Activated CD8-positive, alpha-beta T cell treated with anti-CD3 and anti-CD28 coated beads, Interleukin-2, amount 10 ng/mL, durations not matched to agents 7 days and 5 days (primary cell): ENCODE data around the gene CHMP3. TPM values are rescaled to one million over a fixed set of nuclear protein-coding genes. Genes with fewer than 3 reads are reported as not detected.
"Not testable (repeated sequence)": the region's sequence is repeated elsewhere in the genome, so short reads cannot be mapped to it uniquely, and the experiment has no call there.

Source experiments
- ATAC-seq: fragments of 150-1000 bp; cut with Tn5 transposase; one replicate; pipeline ENCODE4 v1.10.0; 2021; ENCODE audit warnings: moderate library complexity
- CTCF ChIA-PET: fragments of 350-600 bp; sonication (Branson Sonifier 250); formaldehyde crosslinking; loops from one replicate; lab custom pipeline; 2021; ENCODE audit warnings: antibody characterized with exemption; lab: Charles Lee
- POLR2A ChIA-PET: fragments of 350-600 bp; sonication (Branson Sonifier 250); formaldehyde crosslinking; loops from one replicate; lab custom pipeline; 2021; ENCODE audit warnings: antibody characterized with exemption; lab: Charles Lee
- DNase-seq: peaks from one replicate; pipeline ENCODE4 v3.0.0-alpha.2; 2020
- H3K27ac Mint-ChIP-seq: one replicate; pipeline ENCODE4 v1.8.0; 2021; ENCODE audit warnings: mild to moderate bottlenecking, mixed read lengths
- H3K27me3 Mint-ChIP-seq: one replicate; pipeline ENCODE4 v1.8.0; 2021; ENCODE audit warnings: low read depth, mixed read lengths
- H3K36me3 Mint-ChIP-seq: one replicate; pipeline ENCODE4 v1.8.0; 2021; ENCODE audit warnings: low read depth, mixed read lengths
- H3K4me1 Mint-ChIP-seq: one replicate; pipeline ENCODE4 v1.8.0; 2021; ENCODE audit warnings: low read depth, mixed read lengths
- H3K4me3 Mint-ChIP-seq: one replicate; pipeline ENCODE4 v1.8.0; 2021; ENCODE audit warnings: mild to moderate bottlenecking, mixed read lengths
- H3K9me3 Mint-ChIP-seq: one replicate; pipeline ENCODE4 v1.8.0; 2022; ENCODE audit warnings: mixed read lengths; ENCODE audit not compliant: insufficient read depth
- total RNA-seq, 2 experiments: library from RNA; stranded (reverse); gene quantifications; one replicate each; pipeline ENCODE4 v1.2.3, GENCODE V29; 2021

Gene CHMP3
- total RNA-seq, 2 experiments from 2014 or later, result 38.4 to 39.9 TPM

DNA sequence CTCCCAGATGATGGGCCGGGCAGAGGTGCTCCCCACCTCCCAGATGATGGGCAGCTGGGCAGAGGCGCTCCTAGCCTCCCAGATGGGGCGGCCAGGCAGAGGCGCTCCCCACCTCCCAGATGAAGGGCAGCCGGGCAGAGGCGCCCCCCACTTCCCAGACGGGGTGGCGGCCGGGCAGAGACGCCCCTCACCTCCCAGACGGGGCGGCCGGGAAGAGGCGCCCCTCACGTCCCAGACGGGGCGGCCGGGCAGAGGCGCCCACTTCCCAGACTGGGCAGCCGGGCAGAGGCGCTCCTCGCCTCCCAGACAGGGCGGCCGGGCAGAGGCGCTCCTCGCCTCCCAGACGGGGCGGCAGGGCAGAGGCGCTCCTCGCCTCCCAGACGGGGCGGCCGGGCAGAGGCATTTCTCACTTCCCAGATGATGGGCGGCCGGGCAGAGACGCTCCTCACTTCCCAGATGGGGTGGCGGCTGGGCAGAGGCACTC lies 14.3 kb downstream of the CHMP3 start:
- H3K27ac Mint-ChIP-seq, CTCF ChIA-PET, ATAC-seq, DNase-seq, H3K4me3 Mint-ChIP-seq, POLR2A ChIA-PET, H3K27me3 Mint-ChIP-seq: not testable (repeated sequence)
- H3K36me3 Mint-ChIP-seq, result peaks cover 57% of the 10 kb centered on the region
- peaks cover 18% of the 10 kb centered on the region for H3K4me1 Mint-ChIP-seq
- H3K9me3 Mint-ChIP-seq, result peaks cover 21% of the 10 kb centered on the region

DNA sequence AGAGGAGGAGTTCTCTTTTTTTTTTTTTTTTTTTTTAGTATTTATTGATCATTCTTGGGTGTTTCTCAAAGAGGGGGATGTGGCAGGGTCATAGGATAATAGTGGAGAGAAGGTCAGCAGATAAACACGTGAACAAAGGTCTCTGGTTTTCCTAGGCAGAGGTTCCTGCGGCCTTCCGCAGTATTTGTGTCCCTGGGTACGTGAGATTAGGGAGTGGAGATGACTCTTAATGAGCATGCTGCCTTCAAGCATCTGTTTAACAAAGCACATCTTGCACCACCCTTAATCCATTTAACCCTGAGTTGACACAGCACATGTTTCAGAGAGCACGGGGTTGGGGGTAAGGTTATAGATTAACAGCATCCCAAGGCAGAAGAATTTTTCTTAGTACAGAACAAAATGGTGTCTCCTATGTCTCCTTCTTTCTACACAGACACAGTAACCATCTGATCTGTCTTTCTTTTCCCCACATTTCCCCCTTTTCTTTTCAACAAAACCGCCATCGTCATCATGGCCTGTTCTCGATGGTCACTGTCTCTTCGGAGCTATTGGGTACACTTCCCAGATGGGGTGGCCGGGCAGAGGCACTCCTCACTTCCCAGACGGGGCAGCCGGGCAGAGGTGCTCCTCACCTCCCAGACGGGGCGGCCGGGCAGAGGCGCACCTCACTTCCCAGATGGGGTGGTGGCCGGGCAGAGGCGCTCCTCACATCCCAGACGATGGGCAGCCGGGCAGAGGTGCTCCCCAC lies 14.9 kb downstream of the CHMP3 start:
- CTCF ChIA-PET, result not testable (repeated sequence)

GRCh38 chr2:86545296-86545924 lies 17.8 kb downstream of the CHMP3 start:
- Mint-ChIP-seq H3K36me3 (peaks cover 46% of the 10 kb centered on the region), H3K9me3 (peaks cover 21% of the 10 kb centered on the region)
- POLR2A ChIA-PET, H3K27ac Mint-ChIP-seq, ATAC-seq, H3K4me1 Mint-ChIP-seq, H3K4me3 Mint-ChIP-seq, DNase-seq, H3K27me3 Mint-ChIP-seq, CTCF ChIA-PET: not testable (repeated sequence)

More for the DNA sequence above, 14.9 kb downstream of the CHMP3 start:
- H3K27me3 Mint-ChIP-seq, H3K27ac Mint-ChIP-seq, POLR2A ChIA-PET, DNase-seq, ATAC-seq, H3K4me3 Mint-ChIP-seq: not testable (repeated sequence)
- Mint-ChIP-seq H3K4me1 (peaks cover 12% of the 10 kb centered on the region), H3K36me3 (peaks cover 56% of the 10 kb centered on the region), H3K9me3 (peaks cover 21% of the 10 kb centered on the region)

GRCh38 chr2:86544278-86545099 lies 18.8 kb downstream of the CHMP3 start:
- H3K27ac Mint-ChIP-seq, H3K4me1 Mint-ChIP-seq, H3K4me3 Mint-ChIP-seq, ATAC-seq, CTCF ChIA-PET, POLR2A ChIA-PET, DNase-seq, H3K27me3 Mint-ChIP-seq: not testable (repeated sequence)
- H3K9me3 Mint-ChIP-seq, result peaks cover 21% of the 10 kb centered on the region
- peaks cover 47% of the 10 kb centered on the region for H3K36me3 Mint-ChIP-seq

- Mint-ChIP-seq H3K27ac (no peak overlapping the region), H3K36me3 (peaks cover 49% of the 10 kb centered on the region), H3K9me3 (peaks cover 21% of the 10 kb centered on the region), H3K4me1 (no peaks in the 10 kb centered on the region), H3K27me3 (no peaks in the 10 kb centered on the region), H3K4me3 (no peak overlapping the region)
- ChIA-PET POLR2A (no interaction called here), CTCF (no interaction called here)
- no peak for ATAC-seq
- no peak for DNase-seq
These were observed 19.4 kb downstream of the CHMP3 start for GRCh38 chr2:86543793-86544192.

DNA sequence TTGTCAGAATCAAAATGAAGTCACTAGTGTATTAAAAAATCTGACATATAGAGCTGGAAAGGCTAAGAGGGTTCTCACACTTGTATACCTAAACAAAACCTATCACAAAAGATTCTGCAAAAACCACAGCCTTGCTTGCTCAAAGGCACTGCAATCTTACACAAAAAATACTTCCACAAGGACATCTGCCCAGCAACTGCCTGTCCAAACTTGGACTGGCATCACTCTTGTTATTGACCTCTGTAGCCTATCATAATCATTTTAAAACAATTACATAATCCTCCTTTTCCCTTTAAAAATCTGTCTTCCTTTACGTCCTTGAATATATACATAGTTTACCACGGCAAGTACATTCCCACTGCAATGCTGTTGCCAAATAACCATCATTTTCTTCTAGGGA lies 19.9 kb downstream of the CHMP3 start:
- H3K36me3 Mint-ChIP-seq, result peaks cover 48% of the 10 kb centered on the region
- no peak overlapping the region for H3K27ac Mint-ChIP-seq
- ChIA-PET POLR2A (no interaction called here), CTCF (no interaction called here)
- H3K27me3 Mint-ChIP-seq, result no peaks in the 10 kb centered on the region
- ATAC-seq (no peak), DNase-seq (no peak)
- no peak overlapping the region for H3K4me3 Mint-ChIP-seq
- H3K9me3 Mint-ChIP-seq, result peaks cover 24% of the 10 kb centered on the region
- no peaks in the 10 kb centered on the region for H3K4me1 Mint-ChIP-seq

DNA sequence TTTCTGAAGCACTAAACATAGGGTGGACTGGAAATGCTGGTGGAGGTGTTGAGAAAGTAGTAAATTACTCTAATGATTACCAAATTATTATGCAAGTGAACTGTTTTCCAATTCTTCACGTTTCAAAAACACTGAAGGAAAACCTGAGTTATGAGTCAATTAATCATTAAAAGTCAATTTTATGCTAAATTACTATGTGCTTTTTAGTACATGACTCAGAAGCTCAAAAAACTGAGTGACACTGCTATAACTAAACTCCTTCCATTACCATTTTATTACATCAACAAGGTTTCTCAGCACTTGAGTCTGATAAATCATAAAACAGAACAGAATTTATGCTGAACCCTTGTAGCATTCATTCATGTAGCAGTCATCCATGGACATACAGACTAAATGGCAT lies 20.4 kb downstream of the CHMP3 start:
- H3K9me3 Mint-ChIP-seq, result peaks cover 24% of the 10 kb centered on the region
- H3K4me1 Mint-ChIP-seq, result no peaks in the 10 kb centered on the region
- peaks cover 46% of the 10 kb centered on the region for H3K36me3 Mint-ChIP-seq
- H3K27ac Mint-ChIP-seq, result no peak overlapping the region
- no peak for DNase-seq
- POLR2A ChIA-PET, result no interaction called here
- CTCF ChIA-PET, result no interaction called here
- H3K4me3 Mint-ChIP-seq, result no peak overlapping the region
- no peaks in the 10 kb centered on the region for H3K27me3 Mint-ChIP-seq
- ATAC-seq, result no peak

GRCh38 chr2:86541334-86541733 lies 21.9 kb downstream of the CHMP3 start:
- peaks cover 17% of the 10 kb centered on the region for H3K9me3 Mint-ChIP-seq
- CTCF ChIA-PET, result no interaction called here
- H3K36me3 Mint-ChIP-seq, result peaks cover 44% of the 10 kb centered on the region
- H3K27me3 Mint-ChIP-seq, result no peaks in the 10 kb centered on the region
- no peak overlapping the region for H3K27ac Mint-ChIP-seq
- H3K4me3 Mint-ChIP-seq, result no peak overlapping the region
- DNase-seq (no peak), ATAC-seq (no peak)
- H3K4me1 Mint-ChIP-seq, result no peaks in the 10 kb centered on the region
- POLR2A ChIA-PET, result no interaction called here

GRCh38 chr2:86533589-86533988 lies 29.7 kb downstream of the CHMP3 start:
- Mint-ChIP-seq H3K27ac (no peak overlapping the region), H3K4me3 (no peak overlapping the region), H3K9me3 (peaks cover 33% of the 10 kb centered on the region), H3K27me3 (no peaks in the 10 kb centered on the region), H3K36me3 (peaks cover 43% of the 10 kb centered on the region), H3K4me1 (peaks cover 16% of the 10 kb centered on the region)
- CTCF ChIA-PET, result no interaction called here
- ATAC-seq (no peak), DNase-seq (no peak)
- POLR2A ChIA-PET, result no interaction called here

- DNase-seq (no peak), ATAC-seq (no peak)
- Mint-ChIP-seq H3K4me1 (no peaks in the 10 kb centered on the region), H3K27ac (no peak overlapping the region), H3K36me3 (peaks cover 21% of the 10 kb centered on the region), H3K9me3 (no peaks in the 10 kb centered on the region), H3K4me3 (no peak overlapping the region), H3K27me3 (no peaks in the 10 kb centered on the region)
- POLR2A ChIA-PET, result no interaction called here
- CTCF ChIA-PET, result no interaction called here
These were observed 37.6 kb downstream of the CHMP3 start for GRCh38 chr2:86525421-86526340.

- ChIA-PET POLR2A (no interaction called here), CTCF (no interaction called here)
- Mint-ChIP-seq H3K4me1 (no peaks in the 10 kb centered on the region), H3K9me3 (no peaks in the 10 kb centered on the region), H3K27me3 (no peaks in the 10 kb centered on the region), H3K4me3 (no peak overlapping the region), H3K27ac (no peak overlapping the region), H3K36me3 (peaks cover 23% of the 10 kb centered on the region)
- DNase-seq (no peak), ATAC-seq (no peak)
These were observed 39.8 kb downstream of the CHMP3 start for GRCh38 chr2:86523491-86523890.
